GM19238 (cell line): ENCODE results near the gene ZSCAN9.

Experiments
- DNase-seq: peaks from one replicate; pipeline ENCODE4 v3.0.0; 2011; ENCODE audit warnings: low spot score; ENCODE audit not compliant: insufficient read length

The ZSCAN9 gene

GRCh38 chr6:28220257-28221133 is 4.6 kb upstream of the ZSCAN9 start:
- no peak for DNase-seq

GRCh38 chr6:28224131-28225055 is 682 bp upstream of the ZSCAN9 start:
- no peak for DNase-seq

- no peak for DNase-seq
These were observed 1.4 kb downstream of the ZSCAN9 start for GRCh38 chr6:28226460-28226859.

- DNase-seq: no peak
These were observed 7.7 kb downstream of the ZSCAN9 start for GRCh38 chr6:28232785-28233184.

- DNase-seq: no peak
These were observed 10.9 kb downstream of the ZSCAN9 start for GRCh38 chr6:28235912-28236452.

- DNase-seq: no peak
These were observed 14.6 kb downstream of the ZSCAN9 start for GRCh38 chr6:28239636-28240035.

- DNase-seq: no peak
These were observed 15.4 kb downstream of the ZSCAN9 start for GRCh38 chr6:28240471-28240870.

- no peak for DNase-seq
These were observed 18.9 kb downstream of the ZSCAN9 start for GRCh38 chr6:28243946-28244345.

GRCh38 chr6:28245206-28245941 is 20.3 kb downstream of the ZSCAN9 start:
- no peak for DNase-seq

GRCh38 chr6:28248916-28249315 is 23.8 kb downstream of the ZSCAN9 start:
- no peak for DNase-seq

GRCh38 chr6:28250747-28251146 is 25.7 kb downstream of the ZSCAN9 start:
- no peak for DNase-seq

GRCh38 chr6:28251661-28252008 is 26.6 kb downstream of the ZSCAN9 start:
- DNase-seq: peak; percentile 30

GRCh38 chr6:28252009-28252975 is 27.2 kb downstream of the ZSCAN9 start, which contains the start of gene ZKSCAN4:
TSS of gene ZKSCAN4 (minus strand) at chr6:28252269. CDS start at chr6:28251980, 289 bp downstream.
- DNase-seq: peak; percentile 66

- no peak for DNase-seq
These were observed 29.0 kb downstream of the ZSCAN9 start for GRCh38 chr6:28254121-28254519.

GRCh38 chr6:28257042-28257441 is 32.0 kb downstream of the ZSCAN9 start:
- DNase-seq: no peak

GRCh38 chr6:28258877-28259777 is 34.1 kb downstream of the ZSCAN9 start, which contains the start of gene NKAPL:
TSS of gene NKAPL (plus strand) at chr6:28259297. CDS start at chr6:28259372, 75 bp downstream.
- no peak for DNase-seq

GRCh38 chr6:28263922-28264321 is 38.8 kb downstream of the ZSCAN9 start:
- no peak for DNase-seq

- no peak for DNase-seq
These were observed 39.8 kb downstream of the ZSCAN9 start for GRCh38 chr6:28264834-28265401.

- DNase-seq: no peak
These were observed 41.5 kb downstream of the ZSCAN9 start for GRCh38 chr6:28266563-28266961.
